NCI-H2029 (cell line): ENCODE measurements around the gene RGS7.

ENCODE experiments used
- DNase-seq: peaks from one replicate; lab custom pipeline; 2025; lab: John Stamatoyannopoulos, UW

The RGS7 gene

DNA sequence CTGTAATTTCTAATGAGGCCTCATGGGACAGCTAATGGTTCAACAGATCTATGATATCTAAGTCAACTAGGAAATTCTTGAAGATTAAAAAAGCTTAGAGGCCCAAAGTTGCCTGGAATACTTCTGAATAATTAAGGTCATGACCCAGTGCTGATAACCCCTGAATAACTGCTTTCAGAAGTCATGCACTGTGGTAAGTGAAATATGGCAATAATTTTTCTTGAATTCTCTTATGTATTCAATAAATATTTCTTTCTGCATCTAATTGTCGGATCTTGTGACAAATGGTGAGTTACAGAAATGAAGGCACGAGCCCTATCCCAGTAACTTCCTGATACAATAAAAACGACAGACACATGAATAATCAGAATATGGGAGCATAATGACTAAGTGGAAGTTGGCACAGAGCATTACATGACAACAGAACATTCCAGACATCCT lies 525.8 kb downstream of the RGS7 start:
- DNase-seq = no peak

DNA sequence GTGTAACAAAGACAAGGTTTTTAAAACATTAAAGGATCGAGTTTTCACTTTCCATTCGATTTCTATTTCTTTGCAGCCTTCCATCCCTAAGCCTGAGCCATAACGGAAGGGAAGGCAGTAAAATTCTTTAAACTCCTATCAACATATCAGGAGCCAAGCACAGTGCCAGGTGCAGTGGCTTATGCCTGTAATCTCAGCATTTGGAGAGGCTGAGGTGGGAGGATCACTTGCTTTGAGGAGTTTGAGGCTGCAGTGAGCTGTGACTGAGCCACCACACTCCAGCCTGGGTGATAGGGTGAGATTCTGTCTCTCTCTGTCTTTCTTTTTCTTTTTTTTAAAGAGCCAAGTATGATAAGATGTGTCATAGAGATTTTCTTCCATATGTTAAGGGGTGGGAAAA lies 527.5 kb downstream of the RGS7 start:
- no peak for DNase-seq

DNA sequence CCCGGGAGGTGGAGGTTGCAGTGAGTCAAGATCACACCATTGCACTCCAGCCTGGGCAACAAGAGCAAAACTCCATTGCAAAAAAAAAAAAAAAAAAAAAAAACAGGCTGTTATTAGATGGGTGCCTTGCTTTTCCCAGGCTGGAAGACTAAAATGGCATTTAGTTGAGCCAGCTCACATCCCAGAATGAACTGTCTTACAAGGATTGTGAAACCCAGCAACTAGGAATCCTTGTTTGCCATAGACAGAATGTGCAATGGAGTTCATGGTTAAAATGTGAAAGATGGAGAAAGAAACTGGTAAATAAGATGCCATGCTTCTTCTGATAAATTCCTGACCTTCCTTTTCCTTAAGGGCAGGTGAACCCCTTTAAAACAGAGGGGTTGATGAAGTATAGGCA lies 529.2 kb downstream of the RGS7 start:
- DNase-seq = no peak

DNA sequence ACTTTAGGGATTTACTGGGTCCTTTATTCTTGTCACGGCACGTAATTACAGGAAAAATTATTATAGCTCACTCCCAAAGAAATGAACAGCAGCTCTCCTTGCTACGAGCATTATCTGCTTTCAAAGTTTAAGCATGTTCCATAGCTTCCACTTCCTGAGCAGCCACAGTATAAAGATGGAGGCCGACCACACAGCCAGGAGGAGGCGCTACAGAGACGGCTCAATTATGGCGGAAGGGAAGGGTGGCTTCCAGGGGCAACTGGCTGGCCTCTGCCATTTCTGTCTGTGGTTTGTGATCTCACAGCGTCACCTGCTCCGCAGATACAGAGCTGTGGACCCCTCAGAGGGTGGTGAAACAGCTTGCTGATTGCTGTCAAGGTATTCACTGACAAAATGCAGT lies 532.8 kb downstream of the RGS7 start:
- DNase-seq = no peak

DNA sequence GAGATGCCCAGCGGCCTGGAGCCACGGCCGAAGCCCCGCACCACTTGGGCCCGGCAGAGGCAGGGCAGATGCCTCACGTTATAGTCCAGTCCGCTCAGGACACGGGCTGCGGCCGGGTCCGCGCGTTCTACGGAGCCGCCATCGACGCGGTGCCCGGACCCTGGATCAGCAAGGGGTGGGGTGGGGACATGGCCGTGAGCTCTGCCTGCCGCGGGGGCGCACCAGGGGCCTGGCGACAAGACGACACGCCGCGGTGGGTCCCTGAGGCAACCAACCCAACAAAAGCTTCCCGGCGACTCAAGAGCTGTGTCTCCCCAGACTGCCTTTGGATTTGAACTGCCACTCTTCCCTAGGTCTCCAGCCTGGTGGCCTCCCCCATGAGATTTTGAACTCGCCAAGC lies 533.6 kb downstream of the RGS7 start:
- no peak for DNase-seq

DNA sequence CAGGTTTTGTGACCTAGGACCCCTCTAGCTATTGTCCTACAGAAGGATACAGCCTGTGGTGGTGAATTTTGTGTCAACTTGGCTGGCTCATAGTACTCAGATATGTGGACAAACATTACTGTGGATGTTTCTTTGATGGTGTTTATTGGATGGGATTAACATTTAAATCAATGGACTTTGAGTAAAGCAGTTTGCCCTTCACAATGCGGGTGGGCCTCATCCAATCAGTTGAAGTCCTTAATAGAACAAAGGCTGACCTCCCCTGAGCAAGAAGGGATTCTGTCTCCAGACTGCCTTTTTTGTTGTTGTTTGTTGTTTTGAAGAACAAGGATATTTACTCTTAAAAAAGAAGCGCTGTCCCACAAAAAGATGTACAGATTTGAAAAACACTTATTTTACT lies 535.1 kb downstream of the RGS7 start:
- no peak for DNase-seq

DNA sequence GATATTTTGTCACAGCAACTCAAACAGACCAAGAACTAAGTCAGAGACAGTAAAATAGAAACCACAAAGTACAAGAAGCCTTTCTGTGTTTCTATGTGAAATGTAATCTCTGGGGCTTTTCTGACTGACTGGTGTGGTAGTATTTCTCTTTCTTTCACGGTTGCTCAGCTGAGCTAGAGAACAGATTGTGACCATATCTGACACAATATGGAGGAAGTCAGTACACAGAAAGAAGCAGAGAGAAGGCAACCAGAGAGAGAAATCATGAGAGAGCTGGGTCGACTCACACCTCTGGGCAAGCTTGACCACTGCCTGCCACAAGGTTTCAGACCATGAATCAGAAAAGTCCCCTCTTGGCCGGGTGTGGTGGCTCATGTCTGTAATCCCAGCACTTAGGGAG lies 536.2 kb downstream of the RGS7 start:
- no peak for DNase-seq

DNA sequence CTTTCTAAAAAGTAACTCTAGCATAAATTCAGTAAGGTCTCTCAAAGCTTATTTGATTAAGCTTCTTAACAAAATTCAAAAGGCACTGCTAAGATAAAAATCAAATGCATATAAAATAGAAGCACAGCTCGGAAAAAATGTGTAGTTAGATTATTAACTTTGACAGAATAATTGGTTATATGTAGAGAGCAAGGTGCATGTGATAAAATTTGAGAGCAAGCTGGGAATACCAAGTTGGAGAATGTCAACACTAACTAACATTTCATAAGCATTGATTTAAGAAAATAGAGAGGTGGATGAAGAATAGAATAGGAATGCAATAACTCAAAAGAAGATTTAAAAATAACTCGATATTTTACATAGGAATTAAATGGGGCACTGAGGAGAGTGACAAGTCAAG lies 540.5 kb downstream of the RGS7 start:
- no peak for DNase-seq

DNA sequence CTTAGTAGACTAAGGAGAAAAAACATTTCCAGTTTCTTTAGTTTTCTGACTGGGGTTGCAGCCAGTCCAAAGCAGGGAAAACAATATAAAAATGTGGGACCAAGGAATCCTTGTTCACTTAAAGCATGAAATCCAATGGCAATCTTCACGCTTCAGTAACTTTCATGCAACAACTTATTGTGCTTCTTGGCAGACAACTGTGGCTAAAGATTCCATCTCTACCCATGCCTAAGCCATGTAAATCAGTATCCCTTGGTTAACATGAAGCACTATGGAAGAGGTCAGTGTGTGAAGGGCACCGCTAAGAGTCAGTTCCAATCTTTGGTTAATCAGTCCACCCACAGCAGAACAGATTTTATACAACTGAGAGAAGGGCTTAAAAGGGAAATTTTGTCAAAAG lies 543.3 kb downstream of the RGS7 start:
- no peak for DNase-seq

DNA sequence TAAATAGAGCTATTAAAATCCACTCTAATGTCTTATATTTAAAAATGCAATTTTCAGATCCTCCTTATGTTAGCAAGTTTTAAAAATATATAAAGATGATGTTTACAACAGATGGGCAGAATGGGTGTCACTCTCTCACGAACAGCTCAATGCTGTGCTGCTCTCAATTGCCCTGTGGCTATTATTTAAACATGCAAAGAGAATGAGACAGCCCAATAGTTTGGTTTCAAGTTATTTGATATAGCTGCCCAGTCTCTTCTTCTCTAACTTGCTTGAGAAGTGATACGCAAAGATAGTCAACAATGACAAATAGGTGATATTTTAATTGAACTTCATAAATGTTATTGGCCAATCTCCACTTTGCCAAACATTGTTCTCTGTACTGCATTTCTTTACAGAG lies 545.7 kb downstream of the RGS7 start:
- DNase-seq = no peak

DNA sequence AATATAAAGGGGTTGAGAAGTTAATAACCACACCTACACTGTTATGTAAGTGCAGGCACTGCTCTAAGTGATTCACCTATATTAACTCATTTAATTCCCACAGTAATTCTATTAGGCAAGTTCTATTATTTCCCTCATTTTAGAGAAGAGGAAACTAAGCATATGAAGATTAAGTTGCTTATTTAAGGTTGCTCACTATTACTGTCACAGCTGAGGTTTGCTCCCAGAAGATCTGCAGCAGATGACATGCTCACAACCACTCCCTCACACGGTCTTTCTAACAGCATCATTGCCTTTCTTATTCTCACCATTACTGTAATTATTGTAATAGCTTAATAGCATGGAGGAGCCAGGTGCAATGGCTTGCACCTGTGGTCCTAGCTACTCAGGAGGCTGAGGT lies 548.6 kb downstream of the RGS7 start:
- no peak for DNase-seq

DNA sequence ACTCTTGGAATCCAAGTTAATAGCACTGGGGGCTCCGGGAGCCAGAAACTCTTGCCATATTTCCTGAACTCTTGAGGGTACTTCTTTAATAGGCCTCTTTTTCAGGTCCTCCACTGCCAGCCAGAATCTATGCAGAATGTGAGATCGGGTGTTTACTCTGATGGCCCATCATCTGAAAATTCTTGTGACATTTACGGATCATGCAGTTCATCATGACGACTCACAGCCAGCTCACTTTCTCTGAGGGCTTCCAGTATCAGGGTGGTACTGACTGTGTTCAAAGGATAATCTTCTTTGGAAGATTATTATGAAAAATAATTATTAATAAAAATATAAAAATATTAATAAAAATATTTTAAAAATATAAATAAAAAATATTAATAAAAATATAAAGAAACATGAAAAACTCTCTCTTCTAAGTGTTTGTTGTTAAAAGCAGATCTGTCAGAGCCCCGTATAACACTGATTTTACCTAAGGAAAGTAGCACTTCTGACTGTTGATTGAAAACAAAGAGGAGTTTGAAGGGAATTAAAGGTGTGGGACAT lies 550.7 kb downstream of the RGS7 start:
- no peak for DNase-seq

DNA sequence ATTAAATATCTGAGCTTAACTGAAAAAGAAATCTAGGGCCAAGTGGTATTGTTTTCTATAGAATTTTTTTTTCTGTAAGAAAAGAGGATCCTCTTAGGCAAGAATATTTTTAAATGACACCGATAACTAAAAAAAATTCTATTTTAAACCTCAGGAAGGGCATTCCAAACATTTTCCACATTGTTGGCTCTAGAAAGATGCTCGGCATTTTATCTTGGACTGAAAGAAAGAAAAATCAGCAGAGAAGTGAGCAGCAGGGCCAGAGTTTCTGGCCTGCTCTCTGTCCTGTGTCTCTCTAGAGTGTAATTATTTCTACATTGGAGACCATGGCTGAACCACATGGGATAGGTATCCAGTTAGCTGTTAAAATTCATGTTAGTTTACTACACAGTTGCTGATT lies 552.5 kb downstream of the RGS7 start:
- no peak for DNase-seq

DNA sequence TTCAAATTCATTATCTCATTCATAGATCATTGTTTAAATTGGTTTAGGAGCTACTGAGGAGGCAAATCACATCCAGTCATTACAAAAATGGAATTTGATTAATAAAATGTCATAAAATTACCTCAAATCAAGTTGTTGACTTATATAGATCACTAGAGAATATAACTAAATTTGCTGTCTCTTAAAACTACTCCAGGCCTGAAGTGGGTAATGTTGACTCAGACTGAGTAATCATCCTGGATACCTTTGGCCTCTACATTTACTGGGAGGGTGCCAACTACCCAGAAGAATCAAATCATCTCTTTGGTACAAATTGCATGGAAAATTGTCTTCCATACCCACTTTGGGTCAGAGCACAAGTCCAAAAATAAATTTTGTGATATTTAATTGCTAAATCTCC lies 553.9 kb downstream of the RGS7 start:
- DNase-seq = peak; percentile 30

DNA sequence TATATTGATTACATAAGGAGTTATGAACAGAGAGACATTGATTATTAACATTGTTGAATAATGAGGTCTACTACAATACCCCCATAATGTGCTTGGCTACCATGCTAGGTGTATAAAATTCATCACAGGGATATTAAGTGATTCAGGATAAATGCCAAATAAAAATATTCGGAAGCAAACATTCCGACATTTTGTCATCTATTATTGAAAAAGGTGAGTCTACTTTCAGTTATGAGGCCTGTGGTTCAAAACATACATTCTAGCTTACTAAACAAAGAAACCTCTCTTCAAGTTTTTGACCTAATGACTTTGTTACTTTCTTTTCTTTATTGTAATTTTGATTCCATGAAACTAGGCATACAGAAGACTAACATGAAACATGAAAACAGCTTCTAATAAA lies 554.7 kb downstream of the RGS7 start:
- no peak for DNase-seq

DNA sequence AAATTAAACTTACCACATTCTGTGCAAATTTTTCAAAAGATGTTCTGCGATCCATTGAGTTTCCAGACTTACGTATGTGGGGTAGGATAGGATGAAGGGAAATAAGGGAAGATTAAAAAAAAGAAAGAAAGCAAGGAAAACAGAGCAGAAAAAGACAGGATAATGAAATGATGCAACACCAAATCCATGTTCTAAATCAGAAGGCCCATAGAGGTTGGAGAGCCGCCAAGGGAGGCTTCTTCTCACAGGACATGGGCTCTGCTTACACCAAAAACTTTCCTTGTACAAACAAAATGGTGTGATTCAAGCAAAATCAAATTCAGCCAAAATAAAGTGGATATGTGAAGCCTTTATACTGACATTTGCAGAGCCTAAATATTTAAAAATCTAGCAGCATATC lies 555.6 kb downstream of the RGS7 start:
- no peak for DNase-seq

DNA sequence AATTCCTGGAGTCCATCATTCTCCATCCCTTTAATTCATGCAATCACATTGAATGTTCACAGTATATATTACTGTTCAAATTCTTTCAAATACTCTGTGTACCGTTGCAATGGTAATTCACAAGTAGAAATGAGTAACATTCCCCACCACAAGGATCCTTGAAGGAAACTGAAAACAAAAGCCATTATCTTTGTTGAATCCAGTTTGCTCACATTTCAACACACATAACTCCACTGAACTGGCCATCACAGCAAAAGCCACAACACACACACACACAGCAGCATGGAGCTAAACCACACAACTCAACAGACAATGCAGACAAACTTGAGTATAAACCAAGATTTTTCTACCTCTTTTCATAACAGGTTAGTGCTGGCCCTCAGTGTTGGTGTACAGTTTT lies 556.7 kb downstream of the RGS7 start:
- DNase-seq = no peak

DNA sequence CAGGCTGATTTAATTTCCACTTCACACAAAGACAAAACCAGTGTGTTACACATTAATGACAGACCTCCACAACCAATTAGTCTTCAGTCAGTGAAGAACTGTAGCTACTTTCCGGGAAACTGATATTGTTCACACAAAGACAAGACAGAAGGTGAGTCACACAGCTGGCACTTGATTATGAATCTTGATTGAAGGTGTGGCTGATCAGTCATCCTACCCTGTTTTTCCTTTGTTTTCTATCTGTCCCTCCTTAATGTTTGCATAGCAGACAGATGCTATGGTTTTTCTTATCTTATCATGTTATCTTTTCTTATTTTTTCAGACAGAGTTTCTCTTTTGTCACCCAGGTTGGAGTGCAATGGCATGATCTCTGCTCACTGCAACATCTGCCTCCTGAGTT lies 560.0 kb downstream of the RGS7 start:
- DNase-seq = no peak

DNA sequence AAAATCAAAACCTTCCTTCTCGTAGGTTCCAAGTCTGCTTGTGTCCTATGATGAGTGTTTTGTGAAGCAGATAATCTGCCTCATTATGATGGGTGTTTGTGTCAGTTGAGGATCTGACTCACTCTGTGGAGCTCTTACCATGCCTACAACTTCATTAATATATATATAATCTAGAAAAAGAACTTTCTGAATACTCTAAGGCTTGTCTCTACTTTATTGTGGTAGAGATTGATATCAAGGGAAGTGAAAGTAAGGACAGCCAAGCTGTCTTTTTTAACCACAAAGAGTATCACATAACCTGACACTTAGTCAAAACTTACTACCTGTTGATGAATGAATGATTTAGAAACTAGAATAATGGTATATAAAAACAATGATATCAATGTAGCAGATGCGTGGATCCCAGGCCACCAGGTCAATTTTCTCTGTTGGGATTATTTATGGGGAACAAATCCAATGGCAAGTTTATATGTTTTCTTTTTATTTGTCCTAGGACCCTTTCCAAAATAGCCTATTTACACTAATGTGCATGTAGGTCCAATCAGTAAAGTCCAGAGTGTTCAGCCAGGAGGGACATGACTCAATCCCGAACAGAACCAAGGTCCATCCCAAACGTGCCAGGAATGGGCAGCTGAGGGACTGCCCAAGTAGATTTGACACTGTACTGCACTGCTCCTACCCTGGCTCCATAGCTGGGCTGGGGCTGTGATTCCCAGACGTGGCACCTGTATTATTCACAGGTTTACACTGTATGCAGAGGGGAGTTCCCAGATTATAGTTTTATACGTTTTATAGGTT lies 562.8 kb downstream of the RGS7 start:
- DNase-seq = no peak

DNA sequence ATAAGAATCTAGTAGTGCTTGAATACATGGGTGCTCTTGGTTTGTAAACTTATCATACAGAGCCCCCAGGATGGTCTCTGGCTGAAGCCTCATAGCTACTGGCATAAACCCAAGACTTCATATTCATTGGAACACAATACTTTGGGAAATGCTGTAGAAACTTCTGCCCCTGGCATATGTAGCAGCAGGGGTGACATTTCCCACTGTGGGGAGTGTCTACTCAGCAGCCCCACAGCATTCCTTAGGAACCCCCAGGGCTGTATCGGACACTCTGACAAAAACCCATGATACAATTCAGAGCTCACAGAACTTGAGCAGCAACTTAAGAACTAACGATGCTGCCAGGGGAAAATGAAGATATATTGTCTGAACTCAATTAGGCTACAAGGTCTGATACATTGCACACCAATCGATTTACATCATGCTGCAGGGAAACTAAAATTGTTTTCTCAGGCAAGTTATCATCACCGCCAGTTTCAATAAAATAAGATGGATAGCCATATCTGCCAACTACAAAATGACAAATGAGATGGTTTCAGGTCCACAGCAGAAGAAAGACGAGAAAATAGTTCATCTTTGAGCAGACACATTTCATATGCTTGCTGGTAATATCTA lies 564.0 kb downstream of the RGS7 start:
- DNase-seq = no peak

DNA sequence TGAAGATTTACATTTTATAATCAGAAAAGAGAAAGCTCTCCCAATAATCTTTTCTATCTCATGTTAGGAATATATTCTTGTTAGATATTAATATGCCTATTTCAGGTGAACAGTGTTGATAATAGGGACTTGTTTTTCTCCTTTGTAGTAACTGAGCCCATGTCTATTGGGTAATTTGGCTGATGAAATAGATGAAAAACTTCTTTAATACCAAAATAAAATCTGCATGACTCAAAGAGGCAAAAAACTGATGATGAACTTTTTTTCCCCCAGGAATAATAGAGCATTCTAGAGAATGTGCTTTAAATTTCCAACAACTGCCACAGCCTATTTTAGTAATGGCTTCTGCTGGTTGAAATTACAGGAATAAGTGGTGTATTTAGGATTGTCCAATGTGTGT lies 566.1 kb downstream of the RGS7 start:
- no peak for DNase-seq

DNA sequence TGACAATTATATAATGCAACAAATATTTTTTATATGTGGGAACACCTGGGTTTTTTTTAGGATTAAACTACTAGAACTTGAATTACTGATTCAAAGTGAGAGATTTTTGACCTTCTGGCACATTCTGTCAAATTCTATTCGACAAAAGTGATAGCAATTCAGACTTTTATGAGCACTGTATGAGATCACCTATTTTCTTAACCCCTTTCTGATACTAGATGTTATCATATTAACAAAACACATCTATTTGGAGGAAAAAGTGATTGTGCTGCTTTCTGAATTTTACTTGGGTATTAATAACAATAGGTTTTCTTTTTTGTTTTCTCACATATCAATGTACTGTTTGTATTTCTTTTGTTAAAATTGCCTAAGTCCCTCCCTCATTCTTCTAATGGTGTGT lies 570.1 kb downstream of the RGS7 start:
- no peak for DNase-seq

DNA sequence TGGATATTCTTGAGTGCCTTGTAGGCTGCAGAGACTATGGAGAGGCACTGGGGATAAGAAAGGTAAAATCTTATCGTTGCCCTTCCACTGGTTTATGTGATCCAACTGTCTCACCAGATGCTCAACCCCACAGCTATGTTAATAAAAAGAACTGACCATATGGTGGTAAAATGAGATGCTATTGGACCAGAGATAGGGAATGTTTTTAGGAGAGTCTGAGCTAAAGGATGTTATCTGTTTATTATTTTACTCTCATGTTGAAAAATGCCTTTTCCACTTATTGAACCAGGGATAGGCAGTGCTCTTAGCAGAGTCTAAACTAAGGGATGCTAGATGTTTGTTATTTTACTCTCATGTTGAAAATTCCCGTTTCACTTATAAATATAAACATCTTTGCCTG lies 572.2 kb downstream of the RGS7 start:
- DNase-seq = no peak

DNA sequence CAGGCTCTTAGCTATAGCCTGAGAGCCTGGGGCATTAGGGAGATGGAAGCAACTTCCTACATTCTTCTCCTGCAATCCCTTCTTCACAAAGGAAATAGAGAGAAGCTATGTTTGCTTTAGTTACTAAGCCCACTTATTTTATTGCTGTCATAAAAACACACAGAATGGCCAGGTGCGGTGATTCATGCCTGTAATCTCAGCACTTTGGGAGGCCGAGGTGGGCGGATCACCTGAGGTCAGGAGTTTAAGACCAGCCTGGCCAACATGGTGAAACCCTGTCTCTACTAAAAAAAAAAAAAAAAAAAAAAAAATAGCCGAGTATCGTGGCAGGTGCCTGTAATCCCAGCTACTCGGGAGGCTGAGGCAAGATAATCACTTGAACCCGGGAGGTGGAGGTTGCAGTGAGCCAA lies 573.3 kb downstream of the RGS7 start:
- peak; percentile 6 for DNase-seq
